SK-N-MC (cell line): ENCODE measurements around the gene ZNF580.

Experiments used
- DNase-seq: peaks from one replicate; pipeline ENCODE4 v3.0.0-alpha.2; 2011; ENCODE audit warnings: low read depth, low spot score
- H3K27ac ChIP-seq: fragments of 200-600 bp; sonication (generic); 2 replicates; pipeline ENCODE4 v1.5.1; 2016; ENCODE audit warnings: mixed run types
- H3K36me3 ChIP-seq: fragments of 200-600 bp; sonication (generic); 2 replicates; pipeline ENCODE4 v1.6.1; 2017; ENCODE audit warnings: antibody characterized with exemption, low read length, mixed read lengths; ENCODE audit not compliant: insufficient read depth
- H3K4me3 ChIP-seq: fragments of 200-600 bp; sonication (generic); 2 replicates; pipeline ENCODE4 v1.5.1; 2016
- H3K9ac ChIP-seq: fragments of 200-600 bp; sonication (generic); 2 replicates; pipeline ENCODE4 v1.8.0; 2017; ENCODE audit warnings: mixed run types, mixed read lengths; ENCODE audit not compliant: insufficient read length
- H3K9me3 ChIP-seq: fragments of 200-600 bp; sonication (generic); 2 replicates; pipeline ENCODE4 v1.6.1; 2017; ENCODE audit warnings: low read depth, mild to moderate bottlenecking, antibody characterized with exemption, low read length, moderate library complexity, mixed read lengths
- EZH2 ChIP-seq: fragments of 200-600 bp; sonication (generic); IDR thresholded peaks from one replicate; pipeline ENCODE4 v1.6.1; 2017; ENCODE audit warnings: antibody characterized with exemption
- FOXP2 ChIP-seq: optimal IDR thresholded peaks from 2 replicates; pipeline ENCODE3; 2011; ENCODE audit warnings: mild to moderate bottlenecking, moderate library complexity; ENCODE audit not compliant: insufficient read depth; ENCODE audit errors: extremely low read length, control extremely low read depth
- POLR2AphosphoS5 ChIP-seq: IDR thresholded peaks from 2 replicates; pipeline ENCODE4 v1.6.1; 2012; ENCODE audit warnings: mild to moderate bottlenecking, low read depth, low read length, borderline replicate concordance

Gene ZNF580

GRCh38 chr19:55656988-55657747 is 16.4 kb downstream of the ZNF580 start:
- Histone ChIP-seq H3K4me3 (peak overlapping the region; percentile 100), H3K36me3 (peaks cover 55% of the 10 kb centered on the region), H3K9me3 (no peaks in the 10 kb centered on the region), H3K9ac (peak overlapping the region; percentile 100), H3K27ac (peak overlapping the region; percentile 57; the same call in 1 of the 2 replicates)
- DNase-seq = no peak
- TF ChIP-seq FOXP2 (no peak), POLR2AphosphoS5 (no peak), EZH2 (no peak)

GRCh38 chr19:55658846-55659459 is 18.2 kb downstream of the ZNF580 start:
- H3K9me3 ChIP-seq = no peaks in the 10 kb centered on the region
- H3K36me3 ChIP-seq = peaks cover 71% of the 10 kb centered on the region
- H3K4me3 ChIP-seq = no peak overlapping the region; the same call in 1 of the 2 replicates
- TF ChIP-seq FOXP2 (no peak), POLR2AphosphoS5 (no peak), EZH2 (no peak)
- H3K9ac ChIP-seq = no peak overlapping the region
- 0 out of 2 replicates have a peak overlapping the region, but pooled peaks have one; percentile 25 for H3K27ac ChIP-seq
- no peak for DNase-seq

GRCh38 chr19:55659822-55660221 is 19.0 kb downstream of the ZNF580 start:
- no peaks in the 10 kb centered on the region for H3K9me3 ChIP-seq
- H3K36me3 ChIP-seq = peaks cover 80% of the 10 kb centered on the region
- no peak overlapping the region for H3K9ac ChIP-seq
- no peak overlapping the region for H3K4me3 ChIP-seq
- DNase-seq = no peak
- TF ChIP-seq FOXP2 (no peak), EZH2 (no peak)
- no peak overlapping the region; the same call in 1 of the 2 replicates for H3K27ac ChIP-seq

- no peak for TF ChIP-seq POLR2AphosphoS5
- no peak for TF ChIP-seq FOXP2
- TF ChIP-seq EZH2 = no peak
- no peak overlapping the region for H3K27ac ChIP-seq
- no peak overlapping the region for H3K4me3 ChIP-seq
- peaks cover 83% of the 10 kb centered on the region for H3K36me3 ChIP-seq
- H3K9ac ChIP-seq = no peak overlapping the region
- no peaks in the 10 kb centered on the region for H3K9me3 ChIP-seq
- no peak for DNase-seq
Measured at GRCh38 chr19:55660404-55660803, 19.6 kb downstream of the ZNF580 start.

GRCh38 chr19:55660991-55661390 is 20.2 kb downstream of the ZNF580 start:
- H3K27ac ChIP-seq = no peak overlapping the region
- no peak for DNase-seq
- no peaks in the 10 kb centered on the region for H3K9me3 ChIP-seq
- H3K4me3 ChIP-seq = no peak overlapping the region
- no peak overlapping the region for H3K9ac ChIP-seq
- TF ChIP-seq FOXP2 (no peak), EZH2 (no peak), POLR2AphosphoS5 (no peak)
- peaks cover 81% of the 10 kb centered on the region for H3K36me3 ChIP-seq

- Histone ChIP-seq H3K36me3 (peaks cover 84% of the 10 kb centered on the region), H3K9me3 (no peaks in the 10 kb centered on the region), H3K9ac (no peak overlapping the region), H3K27ac (no peak overlapping the region), H3K4me3 (no peak overlapping the region)
- no peak for DNase-seq
- TF ChIP-seq EZH2 = no peak
- no peak for TF ChIP-seq POLR2AphosphoS5
- no peak for TF ChIP-seq FOXP2
Measured at GRCh38 chr19:55661826-55662225, 21.0 kb downstream of the ZNF580 start.

GRCh38 chr19:55663846-55664536 is 23.2 kb downstream of the ZNF580 start:
- Histone ChIP-seq H3K36me3 (peaks cover 93% of the 10 kb centered on the region), H3K4me3 (no peak overlapping the region), H3K27ac (no peak overlapping the region), H3K9ac (no peak overlapping the region), H3K9me3 (no peaks in the 10 kb centered on the region)
- DNase-seq = no peak
- TF ChIP-seq POLR2AphosphoS5 (peak; percentile 20; the same call in 1 of the 2 replicates), EZH2 (no peak)

- no peak for DNase-seq
- Histone ChIP-seq H3K9ac (no peak overlapping the region), H3K4me3 (no peak overlapping the region), H3K9me3 (no peaks in the 10 kb centered on the region), H3K36me3 (peaks cover 88% of the 10 kb centered on the region), H3K27ac (no peak overlapping the region)
- TF ChIP-seq POLR2AphosphoS5 (no peak), EZH2 (no peak), FOXP2 (no peak)
Measured at GRCh38 chr19:55666343-55667005, 25.7 kb downstream of the ZNF580 start.
